Measurements from ENCODE around the gene NFATC1. TPM values are rescaled to one million over a fixed set of nuclear protein-coding genes. Genes with fewer than 3 reads are reported as not detected.

NFATC1 gene
- total RNA-seq, 2 experiments from 2014 or later = 97.2 to 98.3 TPM

- H3K9me3 Mint-ChIP-seq = no peaks in the 10 kb centered on the region
- no peak for DNase-seq
- intact Hi-C loops (cut with micrococcal nuclease) = no loop called here
- ChIA-PET CTCF (interaction anchor here (1.1 to 2.0 kb wide), 2 partner anchors 41 to 43 kb away, joined by 3 to 8 read pairs; no protein-coding TSS in a partner anchor), POLR2A (interaction anchor here (1.4 to 1.9 kb wide), 2 partner anchors 13 to 16 kb away, joined by 3 to 4 read pairs; no protein-coding TSS in a partner anchor)
- H3K4me3 Mint-ChIP-seq = no peak overlapping the region
- H3K36me3 Mint-ChIP-seq (ENCODE audit: low read depth) = peaks cover 46% of the 10 kb centered on the region
- no peaks in the 10 kb centered on the region for H3K27me3 Mint-ChIP-seq
- peak; percentile 21 for ATAC-seq
- peaks cover 32% of the 10 kb centered on the region for H3K4me1 Mint-ChIP-seq (ENCODE audit: low read depth)
- no peak for TF ChIP-seq CTCF (IDR thresholded peaks at IDR 0.05)
- H3K27ac Mint-ChIP-seq = no peak overlapping the region
Measured at GRCh38 chr18:79422022-79422782, 26.5 kb downstream of the NFATC1 start.

- Mint-ChIP-seq H3K4me1 (ENCODE audit: low read depth) (peaks cover 32% of the 10 kb centered on the region), H3K27ac (no peak overlapping the region), H3K27me3 (no peaks in the 10 kb centered on the region), H3K9me3 (no peaks in the 10 kb centered on the region), H3K4me3 (no peak overlapping the region), H3K36me3 (ENCODE audit: low read depth) (peaks cover 46% of the 10 kb centered on the region)
- intact Hi-C loops (cut with micrococcal nuclease) = no loop called here
- no peak for ATAC-seq
- no peak for DNase-seq
- POLR2A ChIA-PET = interaction anchor here (1.4 to 1.9 kb wide), 2 partner anchors 13 to 16 kb away, joined by 3 to 4 read pairs; no protein-coding TSS in a partner anchor
- CTCF ChIA-PET = interaction anchor here (2.0 kb wide), 1 partner anchor 44 kb away, joined by 8 read pairs; no protein-coding TSS in a partner anchor
- TF ChIP-seq CTCF (IDR thresholded peaks at IDR 0.05) = no peak
Measured at GRCh38 chr18:79422783-79423165, 27.0 kb downstream of the NFATC1 start.

- peaks cover 47% of the 10 kb centered on the region for H3K36me3 Mint-ChIP-seq (ENCODE audit: low read depth)
- peaks cover 32% of the 10 kb centered on the region for H3K4me1 Mint-ChIP-seq (ENCODE audit: low read depth)
- TF ChIP-seq CTCF (IDR thresholded peaks at IDR 0.05) = no peak
- H3K9me3 Mint-ChIP-seq = no peaks in the 10 kb centered on the region
- no peak for ATAC-seq
- ChIA-PET POLR2A (no interaction called here), CTCF (interaction anchor here (2.0 kb wide), 1 partner anchor 44 kb away, joined by 8 read pairs; no protein-coding TSS in a partner anchor)
- H3K27ac Mint-ChIP-seq = no peak overlapping the region
- no peak for DNase-seq
- intact Hi-C loops (cut with micrococcal nuclease) = no loop called here
- H3K4me3 Mint-ChIP-seq = no peak overlapping the region
- no peaks in the 10 kb centered on the region for H3K27me3 Mint-ChIP-seq
Measured at GRCh38 chr18:79423211-79424007, 27.7 kb downstream of the NFATC1 start.

- Mint-ChIP-seq H3K4me1 (ENCODE audit: low read depth) (peaks cover 32% of the 10 kb centered on the region), H3K27ac (peak overlapping the region; percentile 40), H3K9me3 (no peaks in the 10 kb centered on the region), H3K36me3 (ENCODE audit: low read depth) (peaks cover 45% of the 10 kb centered on the region), H3K27me3 (no peaks in the 10 kb centered on the region), H3K4me3 (no peak overlapping the region)
- POLR2A ChIA-PET = no interaction called here
- CTCF ChIA-PET = no interaction called here
- TF ChIP-seq CTCF (IDR thresholded peaks at IDR 0.05) = no peak
- ATAC-seq (no peak), DNase-seq (no peak)
- intact Hi-C loops (cut with micrococcal nuclease) = no loop called here
Measured at GRCh38 chr18:79424008-79424565, 28.4 kb downstream of the NFATC1 start.

Measured in activated CD8-positive, alpha-beta T cell treated with anti-CD3 and anti-CD28 coated beads for 36 hours (primary cell).